Left colon (tissue), 2 donors: Measurements from ENCODE around the gene NUCB2. TPM values are rescaled to one million over a fixed set of nuclear protein-coding genes. Genes with fewer than 3 reads are reported as not detected.

Source experiments
- ATAC-seq: fragments of 200-7000 bp; cut with Tn5 transposase; one replicate; pipeline ENCODE4 v1.9.1; 2020; ENCODE audit warnings: mild to moderate bottlenecking, moderate library complexity
- DNase-seq, 2 donors: peaks; one replicate each; pipeline ENCODE4 v3.0.0-alpha.2; 2020
- intact Hi-C, 2 donors: fragments of 100-400 bp; cut with DNase I in 1 of 2; cut with micrococcal nuclease in 1 of 2; formaldehyde crosslinking; loops; one replicate each; pipeline versions ENCODE4 v1.11.2 to v1.14.0; 2022; cut with DNase I, micrococcal nuclease
- total RNA-seq, 2 donors: library from RNA; stranded (reverse); fragmentation: NEBNext Ultra II Directional; extraction: Animal tissue kit (Norgen Biotek cat#: 25700); gene quantifications; one replicate each; pipeline ENCODE4 v1.2.1, GENCODE V29; 2021
- donor health status: DM: no; HTN: no; CAD: no.
- donor health status: DM: yes; HTN: yes; CAD: no.

The NUCB2 gene
- total RNA-seq, 2 donors from 2014 or later, result 46.6 to 53.6 TPM

DNA sequence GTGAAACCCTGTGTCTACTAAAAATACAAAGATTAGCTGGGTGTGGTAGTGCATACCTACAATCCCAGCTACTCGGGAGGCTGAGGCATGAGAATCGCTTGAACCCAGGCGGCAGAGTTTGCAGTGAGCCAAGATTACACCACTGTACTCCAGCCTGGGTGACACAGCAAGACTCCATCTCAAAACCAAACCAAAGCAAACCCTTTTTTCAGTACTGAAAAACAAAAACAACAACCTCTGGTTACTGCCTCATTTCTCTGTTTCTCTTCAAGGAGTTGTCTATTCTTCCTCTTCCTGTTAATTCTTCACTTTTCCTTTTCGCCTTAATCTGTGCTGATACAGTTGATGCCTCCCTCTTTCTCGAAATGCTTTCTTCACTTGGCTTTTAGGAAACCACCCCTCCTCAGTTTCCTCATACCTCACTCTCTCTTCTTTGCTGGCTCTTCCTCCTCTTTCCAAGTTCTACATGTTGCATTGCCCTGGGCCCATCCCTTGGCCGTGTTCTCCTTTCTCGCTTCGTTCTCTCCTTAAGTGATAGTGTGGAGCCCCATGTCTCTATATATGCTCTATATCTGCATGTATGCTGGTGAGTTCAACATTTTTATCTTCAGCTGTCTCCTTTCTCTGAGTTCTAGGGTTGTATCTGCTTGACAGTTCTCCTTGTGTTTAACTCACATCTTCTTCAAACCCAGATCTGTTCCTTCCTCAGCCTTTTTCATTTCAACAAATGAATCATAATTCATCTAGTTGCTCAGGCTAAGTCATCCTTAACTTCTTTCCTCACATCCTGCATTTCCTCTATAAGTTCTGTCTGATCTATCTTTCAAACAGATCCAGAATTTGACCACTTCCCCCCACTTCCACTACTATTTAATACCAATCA lies 37.1 kb downstream of the NUCB2 start:
- ATAC-seq, result no peak
- DNase-seq, result no peak
- intact Hi-C loops, result no loop called here

DNA sequence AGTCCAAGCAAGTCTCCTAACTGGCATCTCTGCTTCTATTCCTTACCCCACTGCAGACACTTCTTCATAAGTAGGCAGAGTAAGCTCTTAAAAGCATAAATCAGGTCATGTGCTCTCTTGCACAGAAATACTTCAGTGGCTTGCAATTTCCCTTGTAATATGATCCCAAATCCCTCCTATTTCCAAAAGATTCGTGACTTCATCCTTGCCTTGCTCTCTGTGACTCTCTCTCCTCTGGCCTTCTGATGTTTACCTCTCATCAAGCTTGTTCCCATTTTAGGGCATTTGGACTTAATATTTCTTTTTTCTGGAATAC lies 37.7 kb downstream of the NUCB2 start:
- ATAC-seq, result no peak
- intact Hi-C loops, result no loop called here
- no peak for DNase-seq

DNA sequence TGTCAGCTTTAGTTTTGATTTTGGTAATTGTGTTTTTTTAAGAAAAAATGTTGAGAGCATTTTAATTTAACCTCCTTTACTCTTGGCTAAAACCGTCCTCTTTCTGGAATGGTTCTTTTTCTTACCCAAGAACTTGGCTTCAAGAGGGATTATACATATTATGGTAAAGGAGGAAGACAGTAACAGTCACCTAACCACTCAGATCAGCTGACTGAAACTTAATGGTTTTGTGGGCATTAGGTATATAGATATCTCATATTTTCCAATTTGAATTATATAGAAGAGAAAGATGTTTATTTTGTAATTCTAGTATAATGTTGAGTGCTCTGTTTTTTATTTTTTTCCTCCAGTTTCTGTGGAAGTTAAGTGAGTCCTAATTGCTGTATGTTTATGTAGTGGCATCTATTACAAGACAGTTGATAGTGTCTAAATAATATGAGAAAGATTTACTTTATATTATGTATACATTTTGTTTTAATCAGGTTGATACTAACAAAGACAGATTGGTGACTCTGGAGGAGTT lies 38.4 kb downstream of the NUCB2 start:
- ATAC-seq (no peak), DNase-seq (no peak)
- intact Hi-C loops, result no loop called here

DNA sequence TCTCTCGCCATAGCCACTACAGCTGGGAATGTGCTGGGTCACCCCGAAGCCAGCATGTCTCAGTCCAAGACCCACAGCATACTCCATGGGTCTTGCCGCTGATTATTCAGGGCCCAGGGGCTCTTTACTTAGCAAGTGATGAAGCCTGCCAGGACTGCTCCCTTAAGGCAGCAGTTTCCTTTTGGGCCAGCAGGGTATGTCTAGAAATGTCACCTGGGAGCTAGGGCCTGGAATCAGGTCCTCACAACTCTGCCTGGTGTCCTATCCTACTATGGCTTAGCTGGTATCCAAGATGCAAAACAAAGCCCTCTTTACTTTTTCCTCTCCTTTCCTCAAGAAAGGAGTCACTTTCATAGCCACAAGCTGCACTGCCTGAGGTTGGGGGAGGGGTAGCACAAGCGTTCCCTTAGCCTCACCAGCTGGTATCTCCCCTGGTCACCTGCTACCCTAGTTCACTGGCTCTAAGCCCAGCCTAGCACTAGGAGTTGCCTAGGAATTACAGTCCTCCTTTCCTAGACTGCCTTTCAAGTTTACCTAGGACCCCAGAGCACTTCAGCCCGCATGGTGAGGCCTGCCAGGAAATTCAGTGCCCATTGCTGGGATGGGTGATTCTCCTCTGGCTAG lies 52.4 kb downstream of the NUCB2 start:
- intact Hi-C loops, result no loop called here
- ATAC-seq, result no peak
- no peak for DNase-seq

DNA sequence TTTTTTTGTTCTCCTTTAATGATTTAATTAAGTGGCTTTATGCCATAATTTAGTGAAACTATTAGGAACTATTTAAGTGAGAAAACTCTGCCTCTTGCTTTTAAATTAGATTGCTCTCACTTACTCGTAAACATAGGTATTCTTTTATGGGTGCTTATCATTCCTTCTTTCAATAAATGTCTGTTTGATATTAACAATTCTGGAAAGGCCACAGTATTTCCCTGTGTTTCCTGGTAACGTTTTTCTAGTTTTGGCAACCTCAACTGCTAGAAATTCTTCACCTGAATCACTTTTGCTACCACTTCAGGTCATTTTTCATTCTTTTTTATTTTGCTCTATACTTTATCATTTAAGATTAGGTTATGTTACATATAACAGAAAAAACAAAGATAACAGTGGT lies 55.1 kb downstream of the NUCB2 start:
- intact Hi-C loops, result no loop called here
- no peak for DNase-seq
- peak; percentile 32 for ATAC-seq

DNA sequence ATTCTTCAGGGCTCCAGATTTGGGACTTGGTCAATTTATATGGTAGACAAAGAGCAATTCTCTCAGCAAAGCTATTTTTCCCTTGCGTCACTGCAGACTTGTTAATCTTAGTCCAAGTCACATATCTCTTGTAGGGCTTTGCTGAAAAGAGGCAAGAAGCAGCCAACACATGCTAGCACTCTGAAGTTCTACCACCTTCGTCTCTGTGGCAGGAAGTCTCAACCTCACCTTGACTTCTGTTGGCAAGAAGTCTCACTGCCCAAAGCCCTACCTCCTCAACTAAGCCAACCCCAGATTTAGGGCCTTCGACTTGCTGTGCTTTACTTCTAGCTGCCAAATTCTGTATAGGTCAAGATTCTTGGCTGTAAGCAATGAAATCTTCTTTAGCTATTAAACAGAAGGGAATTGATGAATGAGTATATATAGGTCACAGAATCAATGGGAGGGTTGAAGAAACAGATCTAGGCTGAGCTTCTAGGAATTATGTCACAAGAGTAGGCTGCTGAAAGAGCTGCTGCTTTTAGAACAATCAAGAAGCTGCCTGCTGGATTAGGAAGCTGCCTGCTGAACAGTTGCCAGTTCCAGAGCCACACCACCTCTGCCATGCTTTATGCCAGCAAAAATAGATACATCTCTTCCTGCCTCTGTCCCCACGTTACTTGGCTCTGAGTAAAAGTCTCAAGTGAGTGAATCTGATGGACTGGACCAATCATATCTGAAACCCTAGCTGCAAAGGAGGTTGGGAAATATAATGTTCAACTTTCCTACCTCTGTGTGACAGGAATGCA lies 57.5 kb downstream of the NUCB2 start:
- DNase-seq (no peak), ATAC-seq (no peak)
- intact Hi-C loops, result no loop called here

DNA sequence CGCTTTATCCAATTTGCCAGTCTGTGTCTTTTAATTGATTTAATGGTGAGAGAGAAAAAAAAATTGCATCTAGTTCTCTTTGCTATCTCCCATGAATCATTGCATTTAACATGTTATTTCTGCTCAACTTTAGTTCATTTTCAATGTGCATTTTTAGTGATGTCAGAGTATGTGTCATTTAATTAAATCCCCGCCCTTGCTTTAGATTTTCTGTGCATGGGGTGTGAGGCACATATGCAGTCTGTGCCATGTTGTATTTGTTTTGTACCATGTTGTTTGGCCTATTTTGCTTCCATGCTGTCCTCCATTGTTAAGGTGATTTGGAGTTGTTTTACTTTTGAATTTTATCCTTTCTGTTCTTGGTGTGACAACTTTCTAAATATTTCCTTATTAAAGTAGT lies 66.7 kb downstream of the NUCB2 start:
- intact Hi-C loops, result no loop called here
- ATAC-seq (no peak), DNase-seq (no peak)

DNA sequence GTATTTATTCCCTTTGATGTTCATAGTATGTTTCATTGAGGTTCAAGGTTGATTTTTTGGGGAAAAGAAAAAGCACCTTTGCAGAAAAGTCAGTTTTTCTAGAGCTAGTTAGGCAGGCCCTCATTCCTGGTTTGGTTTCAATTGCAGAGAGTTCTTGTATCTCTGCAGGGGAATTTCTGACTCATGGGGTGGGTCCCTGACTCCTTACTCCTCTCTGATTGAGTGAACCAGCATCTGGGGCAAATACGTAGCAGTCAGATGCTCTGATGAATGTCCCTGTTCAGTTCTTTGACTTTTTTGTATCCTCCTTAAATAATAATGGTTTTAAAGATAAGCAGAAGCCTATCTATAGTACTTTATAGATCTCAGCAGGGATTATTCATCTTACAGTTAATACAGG lies 67.4 kb downstream of the NUCB2 start:
- no peak for ATAC-seq
- intact Hi-C loops, result no loop called here
- no peak for DNase-seq

DNA sequence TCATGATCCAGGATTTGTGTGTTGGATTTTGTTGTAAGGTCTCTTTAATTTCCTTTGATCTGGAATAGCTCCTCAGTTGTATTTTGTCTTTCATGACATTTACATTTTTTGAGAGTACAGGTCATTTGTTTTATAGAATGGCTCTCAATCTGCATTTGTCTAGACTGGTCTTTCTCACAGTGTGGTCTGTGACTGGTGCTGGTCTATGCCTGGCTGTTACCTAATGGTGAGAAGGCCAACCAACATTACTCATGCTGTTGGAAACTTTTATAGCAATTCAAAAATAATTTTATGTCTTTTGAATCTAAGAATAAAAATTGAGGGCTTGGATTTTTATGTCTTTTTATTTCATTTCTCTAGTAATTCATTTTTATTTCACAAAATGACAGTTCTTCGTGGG lies 71.1 kb downstream of the NUCB2 start:
- ATAC-seq (no peak), DNase-seq (no peak)
- intact Hi-C loops, result no loop called here

DNA sequence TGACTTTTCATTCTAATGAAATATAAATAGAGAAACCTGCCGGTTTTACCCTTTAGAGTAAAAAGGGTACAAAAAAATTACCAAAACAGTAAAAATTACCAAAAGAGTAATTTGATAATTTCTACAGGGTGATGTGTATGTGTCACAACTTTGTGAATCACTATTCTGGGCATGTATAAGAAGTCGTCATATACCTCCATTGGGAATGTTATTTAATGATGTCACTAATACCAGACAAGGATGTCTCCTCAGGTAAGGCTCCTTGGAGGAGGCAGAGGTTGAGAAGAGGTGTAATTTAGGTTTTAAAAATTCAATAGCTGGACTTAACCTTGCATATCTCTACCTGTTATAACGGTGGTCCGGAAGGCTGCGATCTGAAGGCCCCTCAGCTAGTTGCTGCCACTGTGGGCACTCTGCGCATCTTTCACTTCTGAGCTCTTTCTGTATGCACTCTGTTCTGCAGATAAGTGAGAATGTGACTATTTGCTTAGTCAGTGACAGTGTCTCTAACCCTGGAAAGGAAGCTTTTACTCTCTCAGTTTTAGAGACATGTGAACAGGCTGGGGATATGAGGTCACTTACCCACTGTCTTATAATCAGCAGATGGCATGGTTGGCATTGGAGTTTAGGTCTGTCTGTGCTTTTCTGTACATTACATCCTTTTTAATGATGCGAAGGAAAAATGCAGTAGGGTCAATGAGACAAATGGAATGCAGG lies 74.1 kb downstream of the NUCB2 start:
- DNase-seq (no peak), ATAC-seq (no peak)
- intact Hi-C loops, result no loop called here

DNA sequence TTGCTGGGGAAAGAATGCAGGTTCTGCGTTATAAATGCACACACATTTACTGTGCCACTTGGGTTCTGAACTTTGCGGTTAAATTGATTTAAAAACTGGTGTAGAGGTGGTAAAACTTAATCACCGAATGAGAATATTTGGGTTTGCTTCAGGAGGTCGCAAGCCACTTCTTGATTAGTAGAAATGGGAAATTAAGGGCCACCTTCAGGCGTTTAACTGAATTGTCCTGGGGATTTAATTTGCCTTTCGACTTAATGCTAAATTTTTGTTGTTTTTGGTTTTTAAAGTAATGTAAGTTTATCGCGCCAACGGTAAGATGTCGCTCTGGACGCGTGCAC lies 74.6 kb downstream of the NUCB2 start:
- DNase-seq, result no peak
- no peak for ATAC-seq
- intact Hi-C loops, result no loop called here

DNA sequence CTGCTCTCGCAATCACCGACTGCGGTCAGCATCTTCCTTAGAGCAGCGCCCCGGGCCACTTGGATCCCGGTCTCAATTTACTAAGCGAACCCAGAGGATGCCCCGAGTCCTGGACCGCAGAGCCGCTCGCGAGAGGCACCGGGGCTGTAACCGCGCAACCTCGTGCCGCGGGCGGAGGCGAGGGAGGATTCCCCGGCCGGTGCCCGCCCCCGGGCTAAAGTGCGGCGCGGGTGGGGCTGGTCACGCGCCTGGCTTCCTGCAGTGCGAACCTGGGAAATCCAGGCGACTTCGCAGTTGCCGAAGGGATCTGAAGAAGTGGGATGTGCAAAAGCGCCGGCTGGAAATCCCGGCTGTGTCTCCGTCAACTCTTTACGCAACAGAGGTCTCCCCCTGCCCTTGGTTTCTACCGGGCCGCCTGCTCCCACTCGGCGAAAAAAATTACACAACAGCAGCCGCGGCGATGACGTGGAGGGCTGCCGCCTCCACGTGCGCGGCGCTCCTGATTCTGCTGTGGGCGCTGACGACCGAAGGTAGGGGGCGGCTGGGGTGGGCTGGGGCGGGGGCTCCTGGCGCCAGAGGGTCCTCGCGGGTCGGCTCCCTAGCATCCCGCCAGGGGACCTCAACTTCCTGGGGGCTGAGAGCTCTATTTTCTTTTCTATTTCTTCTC lies 75.1 kb downstream of the NUCB2 start, which contains the start of gene NCR3LG1:
Gene NCR3LG1 (plus strand): TSS at position 291 of the 667 bp plus-strand sequence. CDS start 170 bp downstream, at position 461.
- DNase-seq (peak; percentile 82 to 87), ATAC-seq (peak; percentile 75)
- intact Hi-C loops, result no loop called here

DNA sequence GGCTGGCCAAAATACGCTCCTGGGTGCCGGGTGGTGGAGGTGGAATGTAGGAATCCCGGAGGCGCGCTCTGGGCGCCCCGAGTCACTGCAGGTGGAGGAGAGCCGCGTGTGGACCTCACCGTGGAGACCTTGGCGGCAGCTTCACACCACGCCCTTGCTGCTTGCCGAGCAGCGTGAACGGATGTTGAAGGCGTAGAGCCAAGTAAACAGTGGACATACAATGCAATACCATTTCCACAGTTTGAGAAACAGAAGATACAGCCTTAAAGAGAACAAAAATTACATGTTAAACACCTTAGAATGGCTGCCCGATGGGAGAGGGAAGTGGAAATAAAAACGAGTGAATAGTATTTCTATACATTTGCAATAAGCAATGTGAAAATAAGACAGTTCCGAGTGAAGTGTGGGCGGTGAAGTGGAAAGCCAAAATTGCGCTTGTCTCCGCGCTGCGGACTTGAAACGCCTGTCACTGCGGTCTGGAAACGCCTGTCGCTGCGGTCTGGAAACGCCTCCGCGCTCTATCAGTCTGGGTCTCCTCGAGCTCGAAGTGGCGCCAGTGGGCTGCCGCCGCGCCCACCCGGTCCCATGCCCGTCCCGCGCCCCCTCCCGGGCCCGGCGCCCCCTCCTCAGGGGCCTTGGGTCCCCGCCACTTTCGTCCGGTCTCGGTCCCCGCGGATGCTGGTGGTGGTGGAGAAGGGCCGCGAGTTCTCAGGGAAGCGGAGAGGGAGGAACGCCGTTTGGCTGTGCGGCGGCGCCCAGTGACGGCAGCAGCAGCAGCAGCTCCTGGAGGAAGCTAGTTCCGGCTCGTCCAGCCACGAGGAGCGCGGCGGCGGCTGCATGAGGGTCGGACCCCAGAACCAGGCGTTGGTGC lies 76.6 kb downstream of the NUCB2 start:
- DNase-seq (peak; percentile 87), ATAC-seq (peak; percentile 76)
- intact Hi-C loops, result no loop called here

DNA sequence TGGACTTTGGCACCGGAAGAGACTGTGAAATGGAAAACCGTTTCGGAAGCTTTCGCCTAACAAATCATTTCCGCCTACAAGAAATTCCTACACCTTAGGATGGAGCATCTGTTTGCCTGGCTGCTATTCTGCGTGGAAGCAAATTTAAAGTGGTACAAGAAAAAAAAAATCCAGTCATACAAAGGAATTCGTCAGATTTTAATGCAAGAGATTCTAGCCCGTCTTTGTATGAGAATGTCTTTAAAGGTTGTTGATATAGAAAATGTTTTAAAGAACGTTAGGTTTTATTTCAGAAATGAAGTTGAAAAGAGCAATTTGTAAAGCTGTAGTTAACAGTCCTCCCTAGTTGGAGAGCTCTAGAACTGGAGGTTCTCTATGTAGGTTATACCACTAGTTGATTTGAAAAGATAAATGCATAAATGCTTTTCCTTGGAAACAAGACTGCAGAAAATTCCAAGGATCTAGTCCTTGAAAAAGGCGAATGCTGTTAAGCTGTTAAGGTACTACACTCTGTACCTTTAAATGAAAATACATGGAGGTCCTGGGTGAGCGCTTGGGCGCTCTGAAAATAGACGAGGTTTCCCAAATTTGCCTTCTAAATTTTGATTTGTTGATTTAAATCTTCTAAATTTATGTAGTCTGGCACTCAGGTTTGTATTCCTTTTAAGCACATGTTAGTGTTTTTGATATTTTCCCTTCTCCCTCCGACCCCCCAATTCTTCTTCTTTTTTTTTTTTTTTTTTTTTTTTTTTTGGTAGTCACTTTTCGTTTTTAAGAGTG lies 77.5 kb downstream of the NUCB2 start:
- ATAC-seq, result no peak
- intact Hi-C loops, result no loop called here
- no peak for DNase-seq

DNA sequence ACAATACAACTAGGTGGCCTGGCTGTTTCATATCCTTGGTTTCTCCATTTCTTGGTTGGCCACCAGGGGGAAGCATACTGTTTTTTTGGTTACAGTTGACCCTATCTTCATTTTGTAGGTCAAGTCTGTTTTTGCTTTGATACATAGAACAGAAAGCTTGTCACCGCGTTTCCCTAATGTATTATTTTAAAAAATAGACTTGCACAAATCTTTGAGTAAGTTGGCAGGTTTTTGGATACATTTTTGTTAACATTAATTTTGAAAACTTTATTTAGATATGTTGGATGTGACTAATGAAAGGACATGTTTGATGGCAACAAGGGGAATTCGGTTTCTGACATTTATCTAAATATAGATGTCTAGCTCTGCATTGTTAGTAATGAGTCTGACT lies 78.1 kb downstream of the NUCB2 start:
- intact Hi-C loops, result no loop called here
- peak; percentile 62 to 71 for DNase-seq
- peak; percentile 32 for ATAC-seq

DNA sequence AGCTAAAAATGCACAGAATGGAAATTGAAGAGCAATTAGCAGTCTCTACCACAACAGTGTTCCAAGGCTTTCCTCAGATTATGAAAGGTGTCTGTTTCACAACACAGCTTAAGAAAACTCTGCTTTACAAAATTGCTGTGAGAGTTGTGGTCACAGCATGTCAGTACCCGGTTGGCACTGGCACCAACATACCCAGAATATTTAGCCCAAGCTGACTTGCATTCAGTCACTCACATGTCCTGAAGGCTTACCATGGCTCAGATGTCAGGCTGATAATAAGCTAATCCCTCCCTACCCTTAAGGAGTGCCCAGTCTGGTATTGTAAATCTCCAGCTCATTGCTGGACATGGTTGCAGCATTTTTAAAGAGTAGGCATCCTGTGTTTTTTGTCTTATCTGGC lies 90.0 kb downstream of the NUCB2 start:
- ATAC-seq, result no peak
- DNase-seq, result no peak
- intact Hi-C loops, result no loop called here

DNA sequence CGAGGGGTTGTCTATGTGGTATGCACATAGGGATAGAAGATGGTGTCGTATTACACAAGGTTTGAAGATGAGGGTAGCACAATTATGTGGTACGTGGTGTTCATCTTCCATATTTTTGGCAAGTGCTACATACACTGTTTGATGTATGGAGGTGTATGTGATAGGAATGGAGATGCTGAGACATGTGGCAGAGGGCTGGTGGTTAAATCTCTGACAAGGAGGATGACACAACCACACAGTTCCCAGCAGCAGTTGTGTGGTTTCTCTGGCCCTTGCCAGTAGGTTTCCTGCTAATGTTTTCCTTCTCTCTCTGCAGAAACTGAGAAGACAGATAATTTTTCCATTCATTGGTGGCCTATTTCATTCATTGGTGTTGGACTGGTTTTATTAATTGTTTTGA lies 92.0 kb downstream of the NUCB2 start:
- intact Hi-C loops, result no loop called here
- DNase-seq (no peak), ATAC-seq (no peak)
